DND-41 (cell line): ENCODE data around the gene SMARCA2.

Experiments
- CTCF ChIP-seq: IDR thresholded peaks from 2 replicates; pipeline ENCODE4 v1.5.1; 2012; ENCODE audit warnings: borderline replicate concordance, low read length, moderate library complexity, mild to moderate bottlenecking; ENCODE audit not compliant: poor library complexity, severe bottlenecking; ENCODE audit errors: extremely low read depth
- EZH2 ChIP-seq: IDR thresholded peaks from 3 replicates; pipeline ENCODE4 v1.6.1; 2012; ENCODE audit warnings: borderline replicate concordance, low read depth, mild to moderate bottlenecking, moderate library complexity, low read length, inconsistent platforms; ENCODE audit not compliant: severe bottlenecking

DNA sequence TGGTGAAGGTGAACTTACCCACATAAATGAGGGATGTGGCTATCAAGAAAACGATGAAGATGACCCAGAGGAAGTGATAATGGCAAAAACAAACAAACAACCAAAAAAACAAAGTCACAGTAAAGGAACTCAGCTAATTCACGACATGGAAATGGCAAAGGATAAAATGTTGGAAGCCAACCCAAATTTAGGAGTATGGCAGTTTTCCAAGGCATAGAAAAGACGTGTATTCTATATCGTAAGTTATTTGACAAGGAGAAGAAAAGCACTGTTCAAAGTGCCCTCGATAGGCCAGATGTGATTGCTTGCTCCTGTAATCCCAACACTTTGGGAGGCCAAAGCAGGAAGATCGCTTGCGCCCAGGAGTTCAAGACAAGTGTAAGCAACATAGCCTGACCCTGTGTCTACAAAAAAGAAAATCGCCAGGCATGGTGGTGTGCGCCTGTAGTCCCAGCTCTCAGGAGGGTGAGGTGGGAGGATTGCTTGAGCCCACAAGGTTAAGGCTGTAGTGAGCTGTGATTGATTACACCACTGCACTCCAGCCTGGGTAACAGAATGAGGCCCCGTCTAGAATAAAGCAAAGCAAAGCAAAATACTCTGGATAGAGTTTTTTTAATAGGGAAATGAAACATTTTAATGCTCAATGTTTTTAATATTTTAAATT, 138.0 kb downstream of the SMARCA2 start:
- TF ChIP-seq CTCF = no peak
- no peak for TF ChIP-seq EZH2
